ENCODE data around the gene MCTP1. TPM values are rescaled to one million over a fixed set of nuclear protein-coding genes. Genes with fewer than 3 reads are reported as not detected.

MCTP1 gene
- total and polyA plus RNA-seq, 2 of the 13 experiments (the other 11 are each of a cell fraction or from before 2014, with no cell fraction given) = 0.15 to 0.48 TPM

DNA sequence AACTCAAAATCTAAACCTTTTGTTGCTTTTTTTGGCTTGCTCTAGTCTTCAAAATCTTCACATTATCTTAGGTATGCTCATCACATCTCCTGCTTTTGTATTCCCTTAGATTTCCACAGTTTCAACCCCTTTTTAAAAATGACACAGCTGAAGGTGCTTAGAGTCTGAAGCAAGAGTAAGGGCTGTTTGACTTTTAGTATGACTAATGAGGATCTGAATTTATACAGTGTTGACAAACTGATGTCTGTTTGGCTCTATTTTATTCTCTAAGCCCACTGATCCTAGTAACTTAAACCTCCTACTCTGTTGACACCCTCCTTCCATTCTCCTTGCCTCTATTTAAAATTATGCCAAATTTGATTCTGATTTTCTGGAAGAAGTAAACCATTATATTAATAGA is 200.1 kb downstream of the MCTP1 start:
- no peak for TF ChIP-seq HMGA1 (CRISPR knock-in tag; conservative IDR thresholded peaks at IDR 0.05)
- TF ChIP-seq, protein P1, sequence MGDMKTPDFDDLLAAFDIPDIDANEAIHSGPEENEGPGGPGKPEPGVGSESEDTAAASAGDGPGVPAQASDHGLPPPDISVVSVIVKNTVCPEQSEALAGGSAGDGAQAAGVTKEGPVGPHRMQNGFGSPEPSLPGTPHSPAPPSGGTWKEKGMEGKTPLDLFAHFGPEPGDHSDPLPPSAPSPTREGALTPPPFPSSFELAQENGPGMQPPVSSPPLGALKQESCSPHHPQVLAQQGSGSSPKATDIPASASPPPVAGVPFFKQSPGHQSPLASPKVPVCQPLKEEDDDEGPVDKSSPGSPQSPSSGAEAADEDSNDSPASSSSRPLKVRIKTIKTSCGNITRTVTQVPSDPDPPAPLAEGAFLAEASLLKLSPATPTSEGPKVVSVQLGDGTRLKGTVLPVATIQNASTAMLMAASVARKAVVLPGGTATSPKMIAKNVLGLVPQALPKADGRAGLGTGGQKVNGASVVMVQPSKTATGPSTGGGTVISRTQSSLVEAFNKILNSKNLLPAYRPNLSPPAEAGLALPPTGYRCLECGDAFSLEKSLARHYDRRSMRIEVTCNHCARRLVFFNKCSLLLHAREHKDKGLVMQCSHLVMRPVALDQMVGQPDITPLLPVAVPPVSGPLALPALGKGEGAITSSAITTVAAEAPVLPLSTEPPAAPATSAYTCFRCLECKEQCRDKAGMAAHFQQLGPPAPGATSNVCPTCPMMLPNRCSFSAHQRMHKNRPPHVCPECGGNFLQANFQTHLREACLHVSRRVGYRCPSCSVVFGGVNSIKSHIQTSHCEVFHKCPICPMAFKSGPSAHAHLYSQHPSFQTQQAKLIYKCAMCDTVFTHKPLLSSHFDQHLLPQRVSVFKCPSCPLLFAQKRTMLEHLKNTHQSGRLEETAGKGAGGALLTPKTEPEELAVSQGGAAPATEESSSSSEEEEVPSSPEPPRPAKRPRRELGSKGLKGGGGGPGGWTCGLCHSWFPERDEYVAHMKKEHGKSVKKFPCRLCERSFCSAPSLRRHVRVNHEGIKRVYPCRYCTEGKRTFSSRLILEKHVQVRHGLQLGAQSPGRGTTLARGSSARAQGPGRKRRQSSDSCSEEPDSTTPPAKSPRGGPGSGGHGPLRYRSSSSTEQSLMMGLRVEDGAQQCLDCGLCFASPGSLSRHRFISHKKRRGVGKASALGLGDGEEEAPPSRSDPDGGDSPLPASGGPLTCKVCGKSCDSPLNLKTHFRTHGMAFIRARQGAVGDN (CRISPR knock-in tag; IDR thresholded peaks at IDR 0.05) = no peak
- TF ChIP-seq HNRNPH1 (optimal IDR thresholded peaks at IDR 0.05; ENCODE audit: low read depth, low read length) = no peak
- TF ChIP-seq REPIN1 (CRISPR knock-in tag; IDR thresholded peaks at IDR 0.05; ENCODE audit: borderline replicate concordance, low read depth) = no peak
- no peak for TF ChIP-seq MYC (CRISPR knock-in tag; IDR thresholded peaks at IDR 0.05; ENCODE audit: borderline replicate concordance)
- TF ChIP-seq, protein P2, sequence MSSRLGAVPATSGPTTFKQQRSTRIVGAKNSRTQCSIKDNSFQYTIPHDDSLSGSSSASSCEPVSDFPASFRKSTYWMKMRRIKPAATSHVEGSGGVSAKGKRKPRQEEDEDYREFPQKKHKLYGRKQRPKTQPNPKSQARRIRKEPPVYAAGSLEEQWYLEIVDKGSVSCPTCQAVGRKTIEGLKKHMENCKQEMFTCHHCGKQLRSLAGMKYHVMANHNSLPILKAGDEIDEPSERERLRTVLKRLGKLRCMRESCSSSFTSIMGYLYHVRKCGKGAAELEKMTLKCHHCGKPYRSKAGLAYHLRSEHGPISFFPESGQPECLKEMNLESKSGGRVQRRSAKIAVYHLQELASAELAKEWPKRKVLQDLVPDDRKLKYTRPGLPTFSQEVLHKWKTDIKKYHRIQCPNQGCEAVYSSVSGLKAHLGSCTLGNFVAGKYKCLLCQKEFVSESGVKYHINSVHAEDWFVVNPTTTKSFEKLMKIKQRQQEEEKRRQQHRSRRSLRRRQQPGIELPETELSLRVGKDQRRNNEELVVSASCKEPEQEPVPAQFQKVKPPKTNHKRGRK (CRISPR knock-in tag; IDR thresholded peaks at IDR 0.05) = no peak
- TF ChIP-seq ZNF672 (CRISPR knock-in tag; IDR thresholded peaks at IDR 0.05) = no peak
- no peak for TF ChIP-seq ZNF567 (CRISPR knock-in tag; IDR thresholded peaks at IDR 0.05; ENCODE audit: borderline replicate concordance)
- no peak for TF ChIP-seq NR2F2 (IDR thresholded peaks at IDR 0.05; ENCODE audit: borderline replicate concordance, low read depth)
- TF ChIP-seq, protein P3, sequence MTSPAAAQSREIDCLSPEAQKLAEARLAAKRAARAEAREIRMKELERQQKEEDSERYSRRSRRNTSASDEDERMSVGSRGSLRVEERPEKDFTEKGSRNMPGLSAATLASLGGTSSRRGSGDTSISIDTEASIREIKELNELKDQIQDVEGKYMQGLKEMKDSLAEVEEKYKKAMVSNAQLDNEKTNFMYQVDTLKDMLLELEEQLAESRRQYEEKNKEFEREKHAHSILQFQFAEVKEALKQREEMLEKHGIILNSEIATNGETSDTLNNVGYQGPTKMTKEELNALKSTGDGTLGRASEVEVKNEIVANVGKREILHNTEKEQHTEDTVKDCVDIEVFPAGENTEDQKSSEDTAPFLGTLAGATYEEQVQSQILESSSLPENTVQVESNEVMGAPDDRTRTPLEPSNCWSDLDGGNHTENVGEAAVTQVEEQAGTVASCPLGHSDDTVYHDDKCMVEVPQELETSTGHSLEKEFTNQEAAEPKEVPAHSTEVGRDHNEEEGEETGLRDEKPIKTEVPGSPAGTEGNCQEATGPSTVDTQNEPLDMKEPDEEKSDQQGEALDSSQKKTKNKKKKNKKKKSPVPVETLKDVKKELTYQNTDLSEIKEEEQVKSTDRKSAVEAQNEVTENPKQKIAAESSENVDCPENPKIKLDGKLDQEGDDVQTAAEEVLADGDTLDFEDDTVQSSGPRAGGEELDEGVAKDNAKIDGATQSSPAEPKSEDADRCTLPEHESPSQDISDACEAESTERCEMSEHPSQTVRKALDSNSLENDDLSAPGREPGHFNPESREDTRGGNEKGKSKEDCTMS (CRISPR knock-in tag; conservative IDR thresholded peaks at IDR 0.05) = no peak
- no peak for TF ChIP-seq ZBTB20 (CRISPR knock-in tag; IDR thresholded peaks at IDR 0.05; ENCODE audit: borderline replicate concordance, low read depth)
- no peak for TF ChIP-seq ELF1 (CRISPR knock-in tag; IDR thresholded peaks at IDR 0.05)
- TF ChIP-seq, protein P4, sequence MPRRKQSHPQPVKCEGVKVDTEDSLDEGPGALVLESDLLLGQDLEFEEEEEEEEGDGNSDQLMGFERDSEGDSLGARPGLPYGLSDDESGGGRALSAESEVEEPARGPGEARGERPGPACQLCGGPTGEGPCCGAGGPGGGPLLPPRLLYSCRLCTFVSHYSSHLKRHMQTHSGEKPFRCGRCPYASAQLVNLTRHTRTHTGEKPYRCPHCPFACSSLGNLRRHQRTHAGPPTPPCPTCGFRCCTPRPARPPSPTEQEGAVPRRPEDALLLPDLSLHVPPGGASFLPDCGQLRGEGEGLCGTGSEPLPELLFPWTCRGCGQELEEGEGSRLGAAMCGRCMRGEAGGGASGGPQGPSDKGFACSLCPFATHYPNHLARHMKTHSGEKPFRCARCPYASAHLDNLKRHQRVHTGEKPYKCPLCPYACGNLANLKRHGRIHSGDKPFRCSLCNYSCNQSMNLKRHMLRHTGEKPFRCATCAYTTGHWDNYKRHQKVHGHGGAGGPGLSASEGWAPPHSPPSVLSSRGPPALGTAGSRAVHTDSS (CRISPR knock-in tag; conservative IDR thresholded peaks at IDR 0.05) = no peak
- TF ChIP-seq, protein P5, sequence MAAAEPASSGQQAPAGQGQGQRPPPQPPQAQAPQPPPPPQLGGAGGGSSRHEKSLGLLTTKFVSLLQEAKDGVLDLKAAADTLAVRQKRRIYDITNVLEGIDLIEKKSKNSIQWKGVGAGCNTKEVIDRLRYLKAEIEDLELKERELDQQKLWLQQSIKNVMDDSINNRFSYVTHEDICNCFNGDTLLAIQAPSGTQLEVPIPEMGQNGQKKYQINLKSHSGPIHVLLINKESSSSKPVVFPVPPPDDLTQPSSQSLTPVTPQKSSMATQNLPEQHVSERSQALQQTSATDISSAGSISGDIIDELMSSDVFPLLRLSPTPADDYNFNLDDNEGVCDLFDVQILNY (CRISPR knock-in tag; conservative IDR thresholded peaks at IDR 0.05) = no peak
- Histone ChIP-seq H3K4me3 (replicated peaks in 1 of 3; ENCODE audit: insufficient read depth in 1 of 3, low read depth in 2 of 3, low read length in 3 of 3) (no peak overlapping the region), H2AFZ (ENCODE audit: low read length) (no peak overlapping the region), H4K20me1 (ENCODE audit: insufficient read depth, low read length) (no peaks in the 10 kb centered on the region), H3K79me2 (ENCODE audit: insufficient read depth, low read length) (no peaks in the 10 kb centered on the region), H3K9ac (ENCODE audit: insufficient read depth, low read depth, low read length) (no peak overlapping the region), H3K27me3 (ENCODE audit: control insufficient read depth in 1 of 2, insufficient read depth in 2 of 2, low read length in 2 of 2) (no peaks in the 10 kb centered on the region), H3K36me3 (replicated peaks in 1 of 2; ENCODE audit: control insufficient read depth in 1 of 2, insufficient read depth in 2 of 2, low read length in 2 of 2) (no peaks in the 10 kb centered on the region), H3K4me2 (ENCODE audit: low read depth, low read length) (no peak overlapping the region), H3K4me1 (ENCODE audit: insufficient read depth, low read length) (no peaks in the 10 kb centered on the region), H3K9me3 (ENCODE audit: low read length) (no peaks in the 10 kb centered on the region), H3K27ac (ENCODE audit: extremely low read length, insufficient read depth, low read length) (no peak overlapping the region)
- FAIRE-seq = no peak
- no TSS peak for BruUV-seq (replicated peaks)
- DNase-seq (ENCODE audit: low spot score) = no peak
- CTCF ChIA-PET (ENCODE audit: low intra/inter-chr PET ratio, low total read pairs) = no interaction called here
- intact Hi-C loops (cut with micrococcal nuclease; ENCODE audit: unreplicated experiment) = no loop called here
- in situ Hi-C loops (cut with HindIII; ENCODE audit: extremely low pct_ligation_motif_present, low pct_unique_long_range_greater_than_20kb) = no loop called here
- no peak for ATAC-seq
- POLR2A ChIA-PET = no interaction called here
